Memory B cell (primary cell): Measurements from ENCODE around the gene EIF4H.
A peak's percentile ranks its signal among the peaks of the same experiment; 100 is the strongest.

Experiments used
- ATAC-seq: fragments of 150-1000 bp; cut with Tn5 transposase; 2 replicates; pipeline ENCODE4 v1.10.0; 2021; ENCODE audit warnings: low read depth, mild to moderate bottlenecking, moderate library complexity
- DNase-seq, 2 donors: peaks; one replicate each; pipeline ENCODE4 v3.0.0; 2022; ENCODE audit warnings: low spot score in 2 of 2
- H3K27ac Mint-ChIP-seq: one replicate; pipeline ENCODE4 v1.8.0; 2022; ENCODE audit warnings: mild to moderate bottlenecking, moderate library complexity, mixed read lengths
- H3K27me3 Mint-ChIP-seq: one replicate; pipeline ENCODE4 v1.8.0; 2022; ENCODE audit warnings: mixed read lengths
- H3K36me3 Mint-ChIP-seq: one replicate; pipeline ENCODE4 v1.8.0; 2022; ENCODE audit warnings: mild to moderate bottlenecking, mixed read lengths
- H3K4me1 Mint-ChIP-seq: one replicate; pipeline ENCODE4 v1.8.0; 2022; ENCODE audit warnings: mixed read lengths
- H3K4me3 Mint-ChIP-seq: one replicate; pipeline ENCODE4 v1.8.0; 2022; ENCODE audit warnings: mild to moderate bottlenecking, moderate library complexity, mixed read lengths
- H3K9me3 Mint-ChIP-seq: one replicate; pipeline ENCODE4 v1.8.0; 2022; ENCODE audit warnings: mixed read lengths

EIF4H gene

GRCh38 chr7:74230446-74231231 is 56.5 kb downstream of the EIF4H start:
- Mint-ChIP-seq H3K27me3 (no peaks in the 10 kb centered on the region), H3K27ac (peak overlapping the region; percentile 95), H3K36me3 (peaks cover 29% of the 10 kb centered on the region), H3K4me1 (peaks cover 36% of the 10 kb centered on the region), H3K4me3 (peak overlapping the region; percentile 52), H3K9me3 (peaks cover 1% of the 10 kb centered on the region)
- peak in 1 of 2 donors; percentile 42 for DNase-seq
- peak; percentile 57 for ATAC-seq

- DNase-seq (peak in 1 of 2 donors; percentile 60), ATAC-seq (peak; percentile 89)
- Mint-ChIP-seq H3K4me1 (peaks cover 36% of the 10 kb centered on the region), H3K36me3 (peaks cover 29% of the 10 kb centered on the region), H3K27ac (peak overlapping the region; percentile 95), H3K9me3 (peaks cover 1% of the 10 kb centered on the region), H3K4me3 (peak overlapping the region; percentile 52), H3K27me3 (no peaks in the 10 kb centered on the region)
Measured at GRCh38 chr7:74231232-74231590, 57.1 kb downstream of the EIF4H start.

GRCh38 chr7:74233655-74234285 is 59.6 kb downstream of the EIF4H start:
- H3K36me3 Mint-ChIP-seq, result peaks cover 31% of the 10 kb centered on the region
- DNase-seq, result no peak
- no peak for ATAC-seq
- peak overlapping the region; percentile 82 for H3K27ac Mint-ChIP-seq
- H3K4me3 Mint-ChIP-seq, result no peak overlapping the region
- H3K4me1 Mint-ChIP-seq, result peaks cover 29% of the 10 kb centered on the region
- H3K27me3 Mint-ChIP-seq, result no peaks in the 10 kb centered on the region
- peaks cover 1% of the 10 kb centered on the region for H3K9me3 Mint-ChIP-seq

GRCh38 chr7:74235518-74236268 is 61.5 kb downstream of the EIF4H start:
- no peak overlapping the region for H3K4me3 Mint-ChIP-seq
- ATAC-seq (no peak), DNase-seq (no peak)
- peaks cover 23% of the 10 kb centered on the region for H3K4me1 Mint-ChIP-seq
- peaks cover 30% of the 10 kb centered on the region for H3K36me3 Mint-ChIP-seq
- H3K27ac Mint-ChIP-seq, result no peak overlapping the region
- H3K27me3 Mint-ChIP-seq, result no peaks in the 10 kb centered on the region
- H3K9me3 Mint-ChIP-seq, result peaks cover 1% of the 10 kb centered on the region

GRCh38 chr7:74236284-74236683 is 62.1 kb downstream of the EIF4H start:
- H3K36me3 Mint-ChIP-seq, result peaks cover 27% of the 10 kb centered on the region
- H3K4me3 Mint-ChIP-seq, result no peak overlapping the region
- H3K9me3 Mint-ChIP-seq, result no peaks in the 10 kb centered on the region
- no peak overlapping the region for H3K27ac Mint-ChIP-seq
- peaks cover 20% of the 10 kb centered on the region for H3K4me1 Mint-ChIP-seq
- ATAC-seq (no peak), DNase-seq (no peak)
- H3K27me3 Mint-ChIP-seq, result no peaks in the 10 kb centered on the region

- Mint-ChIP-seq H3K4me1 (peaks cover 20% of the 10 kb centered on the region), H3K36me3 (peaks cover 22% of the 10 kb centered on the region), H3K27ac (no peak overlapping the region), H3K27me3 (no peaks in the 10 kb centered on the region), H3K4me3 (no peak overlapping the region), H3K9me3 (no peaks in the 10 kb centered on the region)
- no peak for DNase-seq
- ATAC-seq, result no peak
Measured at GRCh38 chr7:74240482-74240881, 66.3 kb downstream of the EIF4H start.

- H3K27ac Mint-ChIP-seq, result peak overlapping the region; percentile 14
- peaks cover 20% of the 10 kb centered on the region for H3K36me3 Mint-ChIP-seq
Measured at GRCh38 chr7:74242122-74242443, 67.9 kb downstream of the EIF4H start.

GRCh38 chr7:74246497-74246896 is 72.3 kb downstream of the EIF4H start:
- H3K27ac Mint-ChIP-seq, result no peak overlapping the region
- DNase-seq, result no peak
- no peak overlapping the region for H3K4me3 Mint-ChIP-seq
- H3K4me1 Mint-ChIP-seq, result peaks cover 15% of the 10 kb centered on the region
- no peaks in the 10 kb centered on the region for H3K27me3 Mint-ChIP-seq
- H3K9me3 Mint-ChIP-seq, result no peaks in the 10 kb centered on the region
- peaks cover 22% of the 10 kb centered on the region for H3K36me3 Mint-ChIP-seq
- ATAC-seq, result no peak

More at GRCh38 chr7:74242122-74242443, 67.9 kb downstream of the EIF4H start:
- no peaks in the 10 kb centered on the region for H3K27me3 Mint-ChIP-seq
- peak overlapping the region; percentile 85 for H3K4me3 Mint-ChIP-seq
- peaks cover 20% of the 10 kb centered on the region for H3K4me1 Mint-ChIP-seq
- ATAC-seq, result peak; percentile 14
- no peaks in the 10 kb centered on the region for H3K9me3 Mint-ChIP-seq
- DNase-seq, result no peak
